Umbilical cord (tissue), 2 donors: Measurements from ENCODE around the gene SPOCK3. TPM values are rescaled to one million over a fixed set of nuclear protein-coding genes. Genes with fewer than 3 reads are reported as not detected.
"Not testable (repeated sequence)": the region's sequence is repeated elsewhere in the genome, so short reads cannot be mapped to it uniquely, and the experiment has no call there.

Source experiments
- DNase-seq: peaks from one replicate; pipeline ENCODE4 v3.0.0-alpha.2; 2015; ENCODE audit warnings: low spot score
- total RNA-seq: library from RNA; depleted of rRNA; stranded (reverse); fragments of >200 nt; gene quantifications from one replicate; pipeline ENCODE4 v1.2.3, GENCODE V29; 2014; ENCODE audit warnings: low replicate concordance; ENCODE audit not compliant: insufficient read depth

The SPOCK3 gene
- total RNA-seq, 1 donor from 2014 or later: 8.7 TPM

DNA sequence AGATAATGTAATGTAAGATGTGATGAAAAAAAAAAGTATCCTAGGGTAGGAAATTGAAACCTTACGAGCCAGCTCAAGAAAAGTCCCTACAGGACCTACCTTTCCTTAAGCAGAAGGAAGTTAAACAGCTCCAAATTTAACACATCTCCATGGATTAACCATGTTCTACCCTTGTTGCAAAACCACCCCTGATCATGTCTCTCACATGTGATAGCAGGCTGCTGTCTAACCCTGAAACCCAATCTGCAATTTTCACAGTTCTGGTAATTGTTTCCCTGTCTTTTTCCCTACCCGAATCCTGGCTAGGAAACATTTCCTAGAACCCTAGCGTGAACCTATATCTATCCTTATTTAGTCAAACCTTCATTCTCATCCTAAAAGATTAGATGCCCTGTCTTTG, 198.9 kb downstream of the SPOCK3 start:
- no peak for DNase-seq

DNA sequence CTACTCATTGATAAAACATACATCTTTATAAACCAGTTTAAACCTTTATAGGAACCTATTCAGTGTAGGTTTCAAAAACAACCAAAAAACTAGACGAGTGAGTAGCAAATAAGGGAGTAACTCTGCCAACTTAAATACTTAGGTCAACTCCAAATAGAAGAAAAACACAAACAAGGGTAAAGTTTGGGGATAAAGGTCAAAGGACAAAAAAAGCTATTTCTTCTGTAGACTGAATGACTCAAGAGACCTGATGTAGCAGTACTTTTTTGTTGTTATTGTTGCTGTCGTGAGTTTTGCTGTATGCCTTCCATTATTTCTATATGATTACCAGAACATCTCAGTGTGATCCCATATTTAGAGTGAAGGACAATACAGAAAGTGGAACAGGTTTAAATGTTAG, 199.3 kb downstream of the SPOCK3 start:
- DNase-seq: no peak

DNA sequence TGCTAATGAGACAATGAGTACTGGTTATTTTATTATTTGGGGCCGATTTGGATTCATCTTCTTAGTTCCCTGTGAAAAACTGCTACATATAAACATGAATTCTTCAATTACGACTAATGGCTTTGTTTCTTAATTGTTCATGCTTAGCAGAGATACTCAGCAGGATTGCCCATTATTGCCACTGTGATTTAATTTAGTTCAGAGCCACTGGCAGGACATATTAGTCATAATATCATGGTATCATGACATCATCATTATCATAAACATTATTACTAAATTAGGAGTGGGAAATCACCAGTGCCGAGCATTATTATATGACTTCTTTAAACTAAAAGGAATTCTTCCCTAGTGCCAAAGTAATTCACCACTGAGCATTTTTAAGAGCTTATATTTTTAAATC, 201.4 kb downstream of the SPOCK3 start:
- DNase-seq: no peak

GRCh38 chr4:167031534-167032156, 202.6 kb downstream of the SPOCK3 start:
- no peak for DNase-seq

GRCh38 chr4:167028976-167029375, 205.3 kb downstream of the SPOCK3 start:
- no peak for DNase-seq

GRCh38 chr4:167025670-167026069, 208.6 kb downstream of the SPOCK3 start:
- no peak for DNase-seq

DNA sequence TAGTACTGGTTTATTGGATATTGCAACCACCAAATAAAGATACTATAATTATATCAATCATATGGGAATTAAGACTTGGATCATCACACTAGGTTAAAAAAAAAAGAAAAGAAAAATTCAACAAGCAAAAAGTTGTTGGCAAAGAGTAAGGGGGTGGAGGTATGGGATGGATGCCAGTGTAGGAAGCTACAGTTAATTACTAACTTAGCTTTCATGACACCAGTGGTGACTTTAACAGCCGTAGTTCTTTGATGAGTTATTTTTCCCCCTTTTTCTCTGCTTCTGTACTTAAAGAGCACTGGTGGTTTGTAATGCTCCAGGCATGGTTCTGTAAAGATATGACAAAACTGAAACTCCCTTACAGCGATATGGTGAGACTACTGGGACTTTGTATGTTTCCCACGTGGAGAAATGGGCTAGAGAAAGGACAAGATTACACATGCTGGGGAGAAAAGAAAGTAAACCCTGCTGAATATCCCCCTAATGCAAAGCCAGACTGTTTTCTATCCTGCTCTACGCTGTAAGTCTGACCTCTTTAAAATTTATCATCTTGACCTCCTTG, 210.8 kb downstream of the SPOCK3 start:
- DNase-seq: peak; percentile 17

DNA sequence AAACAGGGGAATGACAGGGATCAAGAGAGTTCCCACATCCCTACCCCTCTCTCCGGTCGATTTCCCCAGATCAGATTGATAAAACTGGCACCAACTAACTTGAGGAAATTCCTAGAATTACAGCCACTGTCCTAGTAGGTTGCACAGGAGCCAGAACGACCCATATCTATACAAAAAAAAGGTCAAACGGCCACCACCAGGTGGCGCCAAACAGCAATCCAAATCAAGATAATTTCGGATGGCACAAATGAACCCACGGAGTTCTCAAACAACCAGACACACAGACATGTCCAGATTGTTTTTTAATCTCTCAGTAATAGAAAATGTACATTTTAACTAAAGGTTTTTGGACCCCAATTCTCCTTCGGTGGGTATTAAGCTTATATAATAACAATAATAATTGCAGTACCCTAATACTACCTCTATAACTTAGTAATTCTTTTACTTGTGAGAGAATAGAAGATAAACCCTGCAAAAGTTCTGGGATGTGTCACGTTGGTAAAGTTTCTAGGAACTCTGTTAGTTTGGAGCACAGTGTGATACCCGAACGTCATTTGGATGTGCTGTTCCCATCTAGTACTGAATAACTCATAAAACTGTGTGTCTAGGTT, 212.6 kb downstream of the SPOCK3 start:
- DNase-seq: peak; percentile 61

DNA sequence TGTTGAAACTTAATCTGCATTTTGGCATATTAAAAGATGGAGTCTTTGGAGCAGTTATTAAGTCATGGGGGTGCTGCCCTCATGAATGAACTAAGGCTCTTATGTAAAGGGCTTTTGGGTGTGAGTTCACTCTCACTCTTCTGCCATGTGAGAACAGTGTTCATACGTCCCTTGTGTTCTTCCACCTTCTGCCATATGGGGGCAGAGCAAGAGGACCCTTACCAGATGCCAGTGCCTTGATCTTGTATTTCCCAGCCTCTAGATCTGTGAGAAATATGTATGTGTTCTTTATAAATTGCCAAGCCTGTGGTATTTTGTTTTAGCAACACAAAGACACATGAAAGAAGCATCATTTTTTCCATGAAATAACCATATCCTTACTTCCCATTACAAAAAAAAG, 213.9 kb downstream of the SPOCK3 start:
- no peak for DNase-seq

DNA sequence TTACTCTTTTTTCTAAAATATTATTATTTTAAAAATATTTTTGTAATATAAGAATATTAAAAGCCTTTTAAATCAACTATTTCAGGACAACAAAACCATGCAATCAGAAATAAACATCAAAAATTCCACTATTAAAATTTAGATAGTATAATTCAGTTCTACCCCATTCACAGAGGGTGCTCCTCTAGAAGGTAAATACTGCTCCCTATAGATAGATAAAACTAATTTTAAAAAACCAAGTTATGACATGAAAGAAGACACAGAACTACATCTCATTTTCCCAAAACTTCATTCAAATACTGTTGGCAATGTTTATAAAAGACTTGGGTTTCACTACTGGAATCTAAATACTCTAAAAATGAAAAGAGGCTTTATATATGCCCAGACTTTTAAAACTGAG, 219.3 kb downstream of the SPOCK3 start:
- DNase-seq: no peak

DNA sequence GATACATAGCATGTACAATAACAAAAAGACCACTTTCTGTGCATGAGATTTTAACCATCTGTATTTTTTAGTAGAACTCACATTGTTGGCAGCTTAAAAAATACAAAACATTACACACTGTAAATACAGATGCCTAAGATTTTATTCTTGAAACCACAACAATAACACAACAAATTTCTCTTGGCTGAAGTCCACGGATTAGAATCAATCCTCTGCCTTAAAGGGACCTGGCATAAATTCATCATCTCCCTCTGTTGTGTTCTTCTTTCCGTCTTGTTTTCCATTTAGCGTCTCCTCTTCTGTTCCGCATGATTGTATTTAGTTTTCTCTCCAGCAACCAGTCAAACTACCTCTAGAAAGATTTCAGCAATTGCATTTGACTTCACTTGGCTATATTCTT, 231.0 kb downstream of the SPOCK3 start:
- DNase-seq: no peak

GRCh38 chr4:167000141-167000852, 234.0 kb downstream of the SPOCK3 start:
- DNase-seq: no peak

- no peak for DNase-seq
Measured at GRCh38 chr4:166996216-166996615, 238.1 kb downstream of the SPOCK3 start.

DNA sequence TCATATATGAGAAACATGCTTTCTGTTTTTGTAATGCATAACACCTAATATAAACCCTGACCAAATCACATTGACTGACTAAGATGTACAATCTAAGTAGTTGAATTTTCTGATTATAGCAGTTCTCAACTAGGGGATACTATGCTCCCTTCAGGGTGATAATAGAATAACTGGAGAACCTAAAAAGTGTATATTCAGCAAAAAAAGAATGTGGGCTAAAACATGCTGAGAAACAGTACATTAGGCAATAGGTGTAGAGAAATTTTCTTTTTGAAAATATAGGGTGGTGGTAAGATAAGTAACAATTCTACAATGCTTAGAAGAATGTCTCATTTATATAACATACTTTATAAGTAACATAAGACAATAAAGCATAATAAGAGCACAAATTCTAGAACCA, 239.6 kb downstream of the SPOCK3 start:
- no peak for DNase-seq

- no peak for DNase-seq
Measured at GRCh38 chr4:166991006-166991561, 243.2 kb downstream of the SPOCK3 start.

DNA sequence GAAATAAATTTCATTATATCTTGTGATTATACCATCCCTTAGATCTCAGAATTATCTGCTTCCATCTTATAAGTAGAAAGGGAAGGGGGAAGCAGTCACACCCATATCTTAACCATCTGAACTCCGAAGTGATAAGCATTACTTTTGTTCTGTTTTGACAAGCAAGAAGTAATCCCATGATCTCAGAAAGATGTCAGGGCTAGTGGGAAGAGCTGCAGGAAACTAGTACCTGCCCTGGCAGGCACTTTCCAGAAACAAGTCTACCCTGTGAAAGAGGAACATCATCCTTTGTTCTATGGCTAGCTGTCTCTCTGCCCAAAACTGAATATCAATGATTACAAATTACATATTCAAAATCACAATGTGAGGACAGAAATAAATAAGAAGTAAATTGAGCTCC, 244.4 kb downstream of the SPOCK3 start:
- no peak for DNase-seq

DNA sequence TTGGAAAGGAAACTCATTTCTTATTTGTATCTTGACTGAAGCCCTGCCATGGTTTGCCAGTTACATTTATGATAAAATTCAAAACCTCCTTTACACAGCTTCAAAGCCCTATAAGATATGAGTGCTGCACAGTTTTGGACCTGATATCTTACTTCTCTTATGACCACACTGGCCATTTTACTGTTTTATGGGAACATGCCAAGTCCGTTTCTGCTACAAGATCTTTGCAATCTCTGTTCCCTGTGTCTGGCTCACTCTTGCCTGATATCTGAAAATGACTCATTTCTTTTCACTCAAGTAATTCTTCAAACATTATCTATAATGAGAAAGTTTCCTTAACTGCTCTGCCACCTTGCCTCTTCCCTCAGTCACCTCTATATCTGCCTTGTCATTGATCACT, 247.3 kb downstream of the SPOCK3 start:
- no peak for DNase-seq

GRCh38 chr4:166981847-166982246, 252.4 kb downstream of the SPOCK3 start:
- DNase-seq: no peak

- no peak for DNase-seq
Measured at GRCh38 chr4:166980419-166980818, 253.9 kb downstream of the SPOCK3 start.

- DNase-seq: peak; percentile 60
Measured at GRCh38 chr4:166977596-166977995, 256.7 kb downstream of the SPOCK3 start.

DNA sequence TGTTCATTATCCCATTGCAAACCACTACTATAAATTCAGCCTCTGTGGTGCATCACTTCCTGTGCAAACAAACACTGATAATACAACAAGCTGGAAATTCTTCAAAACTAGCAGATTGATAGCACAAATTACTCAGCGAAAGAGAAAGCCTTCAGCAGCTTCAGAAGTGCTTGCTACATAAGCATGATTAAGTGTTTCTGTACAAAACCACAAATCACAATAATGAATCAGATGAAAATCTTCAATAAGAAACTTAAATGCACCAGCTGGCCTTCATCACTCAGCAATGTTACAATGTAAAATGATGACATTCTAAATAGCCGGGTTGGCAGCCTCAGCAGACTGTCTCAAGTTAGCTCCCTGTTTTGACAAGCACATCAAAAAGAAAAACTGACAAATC, 262.2 kb downstream of the SPOCK3 start:
- peak; percentile 69 for DNase-seq

DNA sequence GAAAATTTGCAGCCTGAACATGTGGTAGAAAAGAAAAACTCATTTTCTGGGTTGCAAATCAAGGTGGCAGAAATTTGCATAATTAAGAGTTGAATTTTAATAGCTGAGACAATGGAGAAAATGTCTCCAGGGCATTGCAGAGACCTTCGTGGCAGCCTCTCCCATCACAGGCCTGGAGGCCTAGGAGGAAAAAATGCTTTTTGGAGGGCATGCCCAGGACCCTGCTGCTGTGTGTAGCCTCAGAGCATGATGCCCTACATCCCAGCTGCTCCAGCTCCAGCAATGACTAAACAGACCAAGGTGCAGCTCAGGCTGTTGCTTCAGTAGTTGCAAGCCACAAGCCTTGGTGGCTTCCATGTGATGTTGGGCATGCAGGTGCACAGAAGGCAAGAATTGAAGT, 266.1 kb downstream of the SPOCK3 start:
- not testable (repeated sequence) for DNase-seq
